Fibroblast of gingiva (primary cell): ENCODE results near the gene OR4D1.
A peak's percentile ranks its signal among the peaks of the same experiment; 100 is the strongest.
"Not testable (repeated sequence)": the region's sequence is repeated elsewhere in the genome, so short reads cannot be mapped to it uniquely, and the experiment has no call there.

Experiments
- DNase-seq: peaks from one replicate; pipeline ENCODE4 v3.0.0-alpha.2; 2011; ENCODE audit warnings: low read depth

The OR4D1 gene

GRCh38 chr17:58147930-58148434 is at the start of gene OR4D1:
Gene OR4D1 (plus strand): TSS chr17:58148384. CDS start chr17:58155154, 6,770 bp downstream.
- DNase-seq, result no peak

GRCh38 chr17:58100506-58100905 is 47.7 kb upstream of the OR4D1 start:
- DNase-seq, result no peak

- not testable (repeated sequence) for DNase-seq
Observed at GRCh38 chr17:58101898-58102297, 46.3 kb upstream of the OR4D1 start.

GRCh38 chr17:58105093-58105492 is 43.1 kb upstream of the OR4D1 start:
- no peak for DNase-seq

- DNase-seq, result no peak
Observed at GRCh38 chr17:58107306-58107705, 40.9 kb upstream of the OR4D1 start.

GRCh38 chr17:58109197-58109596 is 39.0 kb upstream of the OR4D1 start:
- DNase-seq, result no peak

- DNase-seq, result no peak
Observed at GRCh38 chr17:58110012-58110411, 38.2 kb upstream of the OR4D1 start.

GRCh38 chr17:58111676-58112075 is 36.5 kb upstream of the OR4D1 start:
- no peak for DNase-seq

GRCh38 chr17:58112970-58113631 is 35.1 kb upstream of the OR4D1 start:
- peak; percentile 42 for DNase-seq

- no peak for DNase-seq
Observed at GRCh38 chr17:58113947-58114346, 34.2 kb upstream of the OR4D1 start.

- DNase-seq, result no peak
Observed at GRCh38 chr17:58117382-58117781, 30.8 kb upstream of the OR4D1 start.

GRCh38 chr17:58119491-58119890 is 28.7 kb upstream of the OR4D1 start:
- DNase-seq, result no peak

GRCh38 chr17:58120195-58120822 is 27.9 kb upstream of the OR4D1 start:
- DNase-seq, result peak; percentile 31

GRCh38 chr17:58121925-58122324 is 26.3 kb upstream of the OR4D1 start:
- DNase-seq, result peak; percentile 17

GRCh38 chr17:58127846-58128245 is 20.3 kb upstream of the OR4D1 start:
- DNase-seq, result no peak

GRCh38 chr17:58132697-58133096 is 15.5 kb upstream of the OR4D1 start:
- not testable (repeated sequence) for DNase-seq

- DNase-seq, result no peak
Observed at GRCh38 chr17:58136669-58137279, 11.4 kb upstream of the OR4D1 start.

- no peak for DNase-seq
Observed at GRCh38 chr17:58141505-58141904, 6.7 kb upstream of the OR4D1 start.

- not testable (repeated sequence) for DNase-seq
Observed at GRCh38 chr17:58143335-58143734, 4.8 kb upstream of the OR4D1 start.

- DNase-seq, result no peak
Observed at GRCh38 chr17:58144801-58145200, 3.4 kb upstream of the OR4D1 start.

GRCh38 chr17:58148609-58149008 is 425 bp downstream of the OR4D1 start:
- no peak for DNase-seq

- DNase-seq, result no peak
Observed at GRCh38 chr17:58150394-58150793, 2.2 kb downstream of the OR4D1 start.

GRCh38 chr17:58153046-58153445 is 4.9 kb downstream of the OR4D1 start:
- DNase-seq, result no peak
